CD4-positive, alpha-beta memory T cell (primary cell): Measurements from ENCODE around the gene MICAL1. TPM values are rescaled to one million over a fixed set of nuclear protein-coding genes. Genes with fewer than 3 reads are reported as not detected.

ENCODE experiments used
- CTCF ChIA-PET: fragments of 350-600 bp; sonication (Branson Sonifier 250); formaldehyde crosslinking; loops from one replicate; lab custom pipeline; 2021; ENCODE audit warnings: inconsistent platforms; ENCODE audit not compliant: partially characterized antibody; lab: Charles Lee
- POLR2A ChIA-PET: fragments of 350-600 bp; sonication (Branson Sonifier 250); formaldehyde crosslinking; loops from one replicate; lab custom pipeline; 2021; ENCODE audit not compliant: partially characterized antibody; lab: Charles Lee
- DNase-seq, 5 donors: peaks; one replicate each; pipeline versions ENCODE4 v3.0.0 to v3.0.0-alpha.2; 2020 to 2022; ENCODE audit warnings: mixed read lengths in 1 of 5
- H3K27ac ChIP-seq: one replicate; pipeline ENCODE4 v1.7.0; 2013; ENCODE audit warnings: low read depth, low read length
- H3K27me3 ChIP-seq: 2 replicates; pipeline ENCODE4 v1.7.0; 2013; ENCODE audit warnings: mild to moderate bottlenecking, low read length, moderate library complexity; ENCODE audit not compliant: insufficient read depth
- H3K36me3 ChIP-seq: 2 replicates; pipeline ENCODE4 v1.7.0; 2013; ENCODE audit warnings: mild to moderate bottlenecking, low read length, moderate library complexity; ENCODE audit not compliant: insufficient read depth
- H3K4me1 ChIP-seq: 2 replicates; pipeline ENCODE4 v1.7.0; 2013; ENCODE audit warnings: mild to moderate bottlenecking, low read length, moderate library complexity; ENCODE audit not compliant: insufficient read depth
- H3K4me3 ChIP-seq, 2 donors: one replicate each; pipeline ENCODE4 v1.7.0; 2013; ENCODE audit warnings: low read length in 2 of 2, mild to moderate bottlenecking in 1 of 2
- H3K9me3 ChIP-seq, 2 donors: one replicate each; pipeline ENCODE4 v1.7.0; 2013; ENCODE audit warnings: low read length in 2 of 2, control low read depth in 1 of 2; ENCODE audit not compliant: control insufficient read depth in 1 of 2
- H3K27ac Mint-ChIP-seq, 7 donors: one replicate each; pipeline ENCODE4 v1.8.0; 2020 to 2021; ENCODE audit warnings: mixed read lengths in 7 of 7, mild to moderate bottlenecking in 6 of 7, inconsistent platforms in 3 of 7, moderate library complexity in 3 of 7
- H3K27me3 Mint-ChIP-seq, 2 donors: one replicate each; pipeline ENCODE4 v1.8.0; 2020 to 2021; ENCODE audit warnings: mixed read lengths in 2 of 2
- H3K36me3 Mint-ChIP-seq, 2 donors: one replicate each; pipeline ENCODE4 v1.8.0; 2020 to 2021; ENCODE audit warnings: mixed read lengths in 2 of 2, inconsistent platforms in 1 of 2, mild to moderate bottlenecking in 1 of 2
- H3K4me1 Mint-ChIP-seq, 4 donors: one replicate each; pipeline ENCODE4 v1.8.0; 2020 to 2021; ENCODE audit warnings: mixed read lengths in 4 of 4, mild to moderate bottlenecking in 1 of 4
- H3K4me3 Mint-ChIP-seq, 8 donors: one replicate each; pipeline ENCODE4 v1.8.0; 2020 to 2021; ENCODE audit warnings: mixed read lengths in 8 of 8, mild to moderate bottlenecking in 7 of 8, moderate library complexity in 6 of 8, inconsistent platforms in 3 of 8
- H3K9me3 Mint-ChIP-seq, 8 donors: one replicate each; pipeline ENCODE4 v1.8.0; 2020 to 2021; ENCODE audit warnings: mixed read lengths in 8 of 8, mild to moderate bottlenecking in 5 of 8, inconsistent platforms in 3 of 8, moderate library complexity in 1 of 8
- intact Hi-C: fragments of 100-400 bp; cut with micrococcal nuclease; formaldehyde crosslinking; loops from one replicate; pipeline ENCODE4 v1.15.1; 2023
- polyA plus RNA-seq, 2 donors: library from polyadenylated mRNA; unstranded; fragments of 300-500 nt; fragmentation: Illumina TruSeq; gene quantifications; one replicate each; pipeline ENCODE4 v1.2.3, GENCODE V29; 2021
- total RNA-seq, 2 experiments: library from RNA; stranded (reverse); gene quantifications; one replicate each; pipeline ENCODE4 v1.2.3, GENCODE V29; 2021

The MICAL1 gene
- total and polyA plus RNA-seq, 4 experiments from 2014 or later: 9.0 to 79.3 (median 50.0) TPM

DNA sequence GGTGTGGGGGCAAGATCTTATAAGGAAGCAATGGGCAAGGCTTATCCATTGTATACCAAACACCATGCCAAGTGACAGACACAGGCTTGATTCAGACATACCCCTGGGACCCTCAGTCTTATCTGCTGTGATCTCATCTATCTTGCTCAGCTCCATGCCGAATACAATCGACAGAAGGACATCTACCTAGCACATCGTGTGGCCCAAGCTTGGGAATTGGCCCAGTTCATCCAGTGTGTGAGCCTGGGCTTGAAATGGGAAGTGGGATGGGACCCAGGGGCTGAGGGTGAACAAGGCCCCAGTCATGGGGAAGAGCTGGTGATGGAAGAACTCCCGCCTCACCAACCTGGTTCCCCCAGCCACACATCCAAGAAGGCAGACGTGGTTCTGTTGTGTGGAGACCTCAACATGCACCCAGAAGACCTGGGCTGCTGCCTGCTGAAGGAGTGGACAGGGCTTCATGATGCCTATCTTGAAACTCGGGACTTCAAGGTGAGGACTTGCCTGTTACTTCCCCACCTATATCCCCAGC lies 13.1 kb downstream of the MICAL1 start:
- Mint-ChIP-seq H3K9me3 (no peaks in the 10 kb centered on the region), H3K4me1 (peaks cover 17 to 38% (median 21%) of the 10 kb centered on the region in 4 donors), H3K36me3 (peaks cover 11 to 43% of the 10 kb centered on the region in 2 donors), H3K27ac (peak overlapping the region; percentile 96 to 98 (median 97)), H3K27me3 (no peaks in the 10 kb centered on the region), H3K4me3 (peak overlapping the region; percentile 73 to 98 (median 94))
- Histone ChIP-seq H3K36me3 (peaks cover 21% of the 10 kb centered on the region), H3K4me1 (peaks cover 25% of the 10 kb centered on the region), H3K27me3 (no peaks in the 10 kb centered on the region), H3K4me3 (no peak overlapping the region), H3K27ac (peak overlapping the region; percentile 89), H3K9me3 (no peaks in the 10 kb centered on the region)
- intact Hi-C loops: loop anchor here (5.0 kb wide), 1 partner anchor 1540 kb away; the partner anchor contains the start of gene RPF2
- ChIA-PET CTCF (interaction anchor here (1.0 to 6.3 kb wide), 7 partner anchors 11 to 597 kb away, joined by 4 to 70 read pairs (median 11); partner anchors contain the start of genes CD164, MICAL1 and ZBTB24), POLR2A (interaction anchor here (1.0 to 10.9 kb wide), 12 partner anchors 12 to 1373 kb away, joined by 3 to 220 read pairs (median 6); partner anchors contain the start of genes AK9, CD164, CDK19 and FIG4)
- no peak for DNase-seq

GRCh38 chr6:109441069-109441816 lies 14.3 kb downstream of the MICAL1 start:
- peak overlapping the region; percentile 69 to 82 for H3K4me3 ChIP-seq
- intact Hi-C loops: loop anchor here (1.0 to 5.0 kb wide), 4 partner anchors 9 to 1541 kb away; partner anchors contain the start of genes CEP57L1, RPF2 and SESN1
- peaks cover 13% of the 10 kb centered on the region for H3K36me3 ChIP-seq
- Mint-ChIP-seq H3K9me3 (no peaks in the 10 kb centered on the region), H3K27ac (peak overlapping the region; percentile 96 to 98 (median 97)), H3K4me3 (peak overlapping the region; percentile 91 to 98 (median 94)), H3K36me3 (peaks cover 7 to 38% of the 10 kb centered on the region in 2 donors), H3K4me1 (peaks cover 16 to 33% (median 21%) of the 10 kb centered on the region in 4 donors), H3K27me3 (no peaks in the 10 kb centered on the region)
- DNase-seq: peak; percentile 49 to 79 (median 62)
- POLR2A ChIA-PET: interaction anchor here (0.6 to 10.9 kb wide), 20 partner anchors 10 to 1618 kb away, joined by 3 to 220 read pairs (median 5); partner anchors contain the start of genes AK9, CD164, CDK19 and FIG4
- no peaks in the 10 kb centered on the region for H3K9me3 ChIP-seq
- H3K27ac ChIP-seq: peak overlapping the region; percentile 89
- H3K4me1 ChIP-seq: peaks cover 25% of the 10 kb centered on the region
- no peaks in the 10 kb centered on the region for H3K27me3 ChIP-seq
- CTCF ChIA-PET: interaction anchor here (0.8 to 6.3 kb wide), 15 partner anchors 13 to 598 kb away, joined by 3 to 70 read pairs (median 5); partner anchors contain the start of genes CD164, MICAL1, SESN1 and ZBTB24

- peak within 1 kb of the TSS; percentile 96 to 98 (median 97) for H3K27ac Mint-ChIP-seq
- H3K27me3 Mint-ChIP-seq: no peaks in the 10 kb centered on the region
- no peaks in the 10 kb centered on the region for H3K9me3 Mint-ChIP-seq
- CTCF ChIA-PET: interaction anchor here (0.9 to 6.3 kb wide), 12 partner anchors 13 to 599 kb away, joined by 3 to 70 read pairs (median 8); partner anchors contain the start of genes CD164, MICAL1 and ZBTB24
- intact Hi-C loops: loop anchor here (1.0 to 5.0 kb wide), 8 partner anchors 10 to 1542 kb away; partner anchors contain the start of genes CEP57L1, MICAL1, RPF2 and SESN1
- H3K4me1 ChIP-seq: peaks cover 25% of the 10 kb centered on the region
- peak within 1 kb of the TSS; percentile 89 for H3K27ac ChIP-seq
- peaks cover 13% of the 10 kb centered on the region for H3K36me3 ChIP-seq
- H3K4me1 Mint-ChIP-seq: peaks cover 15 to 32% (median 21%) of the 10 kb centered on the region in 4 donors
- H3K36me3 Mint-ChIP-seq: peaks cover 5 to 32% of the 10 kb centered on the region in 2 donors
- no peaks in the 10 kb centered on the region for H3K27me3 ChIP-seq
- POLR2A ChIA-PET: interaction anchor here (0.6 to 10.9 kb wide), 17 partner anchors 9 to 1617 kb away, joined by 3 to 220 read pairs (median 5); partner anchors contain the start of genes AK9, CD164, CEP57L1 and FIG4
- no peaks in the 10 kb centered on the region for H3K9me3 ChIP-seq
- peak within 1 kb of the TSS; percentile 69 to 82 for H3K4me3 ChIP-seq
- DNase-seq: peak; percentile 77 to 84 (median 80)
- peak within 1 kb of the TSS; percentile 91 to 98 (median 94) for H3K4me3 Mint-ChIP-seq
These were observed 15.1 kb downstream of the MICAL1 start, which contains the start of the genes PPIL6 and SMPD2 for GRCh38 chr6:109440331-109441068. Gene PPIL6, minus strand, starts transcription at chr6:109440628. Its CDS starts 38 bp downstream, at chr6:109440590. Gene SMPD2, plus strand, starts transcription at chr6:109440724. Its CDS starts 398 bp downstream, at chr6:109441122.

GRCh38 chr6:109436041-109436440 lies 19.5 kb downstream of the MICAL1 start:
- Histone ChIP-seq H3K36me3 (no peaks in the 10 kb centered on the region), H3K27me3 (no peaks in the 10 kb centered on the region), H3K4me1 (peaks cover 9% of the 10 kb centered on the region), H3K27ac (no peak overlapping the region), H3K9me3 (no peaks in the 10 kb centered on the region), H3K4me3 (no peak overlapping the region)
- no peaks in the 10 kb centered on the region for H3K9me3 Mint-ChIP-seq
- POLR2A ChIA-PET: interaction anchor here (1.3 kb wide), 1 partner anchor 54 kb away, joined by 3 read pairs; the partner anchor contains the start of gene CD164
- peaks cover 0 to 1% of the 10 kb centered on the region in 2 donors for H3K36me3 Mint-ChIP-seq
- no peak overlapping the region for H3K27ac Mint-ChIP-seq
- no peak overlapping the region for H3K4me3 Mint-ChIP-seq
- CTCF ChIA-PET: interaction anchor here (1.0 to 1.6 kb wide), 2 partner anchors 56 to 248 kb away, joined by 3 to 4 read pairs; no protein-coding TSS in a partner anchor
- H3K4me1 Mint-ChIP-seq: peaks cover under 1 to 7% (median 5%) of the 10 kb centered on the region in 4 donors
- H3K27me3 Mint-ChIP-seq: no peaks in the 10 kb centered on the region
- DNase-seq: no peak
- intact Hi-C loops: no loop called here

DNA sequence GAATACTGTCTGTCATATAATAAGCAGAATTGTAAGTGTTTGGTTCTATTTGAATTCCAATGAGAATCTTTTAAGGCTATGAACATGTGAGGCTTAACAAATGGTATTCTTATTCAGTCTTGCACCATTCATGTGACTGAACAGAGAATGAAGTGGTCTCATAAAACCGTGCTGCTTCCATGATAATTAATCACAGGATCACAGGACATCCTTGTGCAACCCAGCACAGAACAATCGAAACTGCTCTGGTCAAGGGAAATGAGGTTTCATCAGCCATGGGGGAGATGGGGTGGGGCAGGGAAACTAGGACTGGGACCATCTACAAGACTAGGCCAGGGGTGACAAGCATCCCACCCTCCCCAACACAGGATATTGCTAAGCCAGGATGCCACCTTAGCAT lies 21.1 kb downstream of the MICAL1 start:
- Histone ChIP-seq H3K27me3 (no peaks in the 10 kb centered on the region), H3K36me3 (no peaks in the 10 kb centered on the region), H3K27ac (no peak overlapping the region), H3K4me3 (no peak overlapping the region), H3K4me1 (peaks cover 1% of the 10 kb centered on the region), H3K9me3 (no peaks in the 10 kb centered on the region)
- no peak overlapping the region for H3K4me3 Mint-ChIP-seq
- no peaks in the 10 kb centered on the region for H3K27me3 Mint-ChIP-seq
- H3K4me1 Mint-ChIP-seq: peaks cover 0 to 3% (median under 1%) of the 10 kb centered on the region in 4 donors
- ChIA-PET CTCF (interaction anchor here (1.6 kb wide), 1 partner anchor 57 kb away, joined by 3 read pairs; no protein-coding TSS in a partner anchor), POLR2A (no interaction called here)
- H3K27ac Mint-ChIP-seq: no peak overlapping the region
- intact Hi-C loops: no loop called here
- DNase-seq: no peak
- no peaks in the 10 kb centered on the region for H3K36me3 Mint-ChIP-seq
- no peaks in the 10 kb centered on the region for H3K9me3 Mint-ChIP-seq

DNA sequence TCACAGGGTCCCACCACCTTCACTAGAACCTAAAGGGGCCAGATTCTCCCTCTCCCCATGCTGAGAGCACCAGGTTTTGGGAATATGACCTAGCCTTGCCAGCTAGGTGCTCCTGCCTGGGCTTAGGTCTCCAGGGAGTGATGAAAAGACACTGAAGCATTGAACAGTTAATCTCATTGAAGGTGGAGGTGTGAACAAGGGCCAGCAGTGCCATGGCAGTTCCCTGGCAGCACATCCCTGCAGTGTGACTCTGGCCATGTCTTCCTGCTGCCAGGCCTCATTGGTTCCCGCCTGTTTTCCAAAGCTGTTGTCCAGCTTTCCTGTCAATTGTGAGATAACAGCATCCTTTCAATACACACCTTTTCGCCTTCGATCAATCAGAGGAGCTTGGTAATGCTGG lies 26.1 kb downstream of the MICAL1 start:
- H3K36me3 ChIP-seq: no peaks in the 10 kb centered on the region
- Mint-ChIP-seq H3K9me3 (no peaks in the 10 kb centered on the region), H3K4me1 (peaks cover 0 to 3% (median 0%) of the 10 kb centered on the region in 4 donors), H3K27me3 (peaks cover 2 to 4% of the 10 kb centered on the region in 2 donors), H3K4me3 (no peak overlapping the region), H3K27ac (peak overlapping the region in 2 of 7 donors; percentile 3 to 57), H3K36me3 (no peaks in the 10 kb centered on the region)
- no peak overlapping the region for H3K27ac ChIP-seq
- no peak overlapping the region for H3K4me3 ChIP-seq
- no peak for DNase-seq
- POLR2A ChIA-PET: interaction anchor here (0.7 kb wide), 1 partner anchor 21 kb away, joined by 3 read pairs; no protein-coding TSS in a partner anchor
- intact Hi-C loops: no loop called here
- H3K4me1 ChIP-seq: no peaks in the 10 kb centered on the region
- no peaks in the 10 kb centered on the region for H3K27me3 ChIP-seq
- H3K9me3 ChIP-seq: no peaks in the 10 kb centered on the region
- CTCF ChIA-PET: no interaction called here
